Stimulated activated memory B cell treated with anti-CD40 and anti-IgM and Interleukin-4, amounts not matched to agents 10 μg/mL and 1 μg/mL and 100 μg/mL, for 72 hours (primary cell): ENCODE data around the gene TRERF1.

Source experiments
- ATAC-seq: fragments of 150-1000 bp; cut with Tn5 transposase; 2 replicates; pipeline ENCODE4 v1.10.0; 2021
- H3K27ac Mint-ChIP-seq: one replicate; pipeline ENCODE4 v1.8.0; 2022; ENCODE audit warnings: mild to moderate bottlenecking, mixed read lengths
- H3K27me3 Mint-ChIP-seq: one replicate; pipeline ENCODE4 v1.8.0; 2022; ENCODE audit warnings: mixed read lengths
- H3K36me3 Mint-ChIP-seq: one replicate; pipeline ENCODE4 v1.8.0; 2022; ENCODE audit warnings: mixed read lengths
- H3K4me1 Mint-ChIP-seq: one replicate; pipeline ENCODE4 v1.8.0; 2022; ENCODE audit warnings: mixed read lengths
- H3K4me3 Mint-ChIP-seq: one replicate; pipeline ENCODE4 v1.8.0; 2022; ENCODE audit warnings: mild to moderate bottlenecking, moderate library complexity, mixed read lengths
- H3K9me3 Mint-ChIP-seq: one replicate; pipeline ENCODE4 v1.8.0; 2022; ENCODE audit warnings: mixed read lengths

Gene TRERF1

GRCh38 chr6:42400061-42400760 is 51.5 kb downstream of the TRERF1 start:
- no peaks in the 10 kb centered on the region for H3K27me3 Mint-ChIP-seq
- ATAC-seq: no peak
- peaks cover 12% of the 10 kb centered on the region for H3K4me1 Mint-ChIP-seq
- H3K9me3 Mint-ChIP-seq: no peaks in the 10 kb centered on the region
- H3K27ac Mint-ChIP-seq: no peak overlapping the region
- H3K36me3 Mint-ChIP-seq: no peaks in the 10 kb centered on the region
- no peak overlapping the region for H3K4me3 Mint-ChIP-seq

GRCh38 chr6:42396720-42397119 is 55.0 kb downstream of the TRERF1 start:
- Mint-ChIP-seq H3K4me1 (peaks cover 27% of the 10 kb centered on the region), H3K9me3 (no peaks in the 10 kb centered on the region), H3K27me3 (no peaks in the 10 kb centered on the region), H3K36me3 (no peaks in the 10 kb centered on the region), H3K27ac (peak overlapping the region; percentile 5), H3K4me3 (no peak overlapping the region)
- ATAC-seq: no peak

GRCh38 chr6:42394881-42395620 is 56.7 kb downstream of the TRERF1 start:
- peak; percentile 63 for ATAC-seq
- H3K9me3 Mint-ChIP-seq: no peaks in the 10 kb centered on the region
- H3K36me3 Mint-ChIP-seq: no peaks in the 10 kb centered on the region
- H3K4me3 Mint-ChIP-seq: peak overlapping the region; percentile 70
- H3K27ac Mint-ChIP-seq: peak overlapping the region; percentile 80
- H3K27me3 Mint-ChIP-seq: no peaks in the 10 kb centered on the region
- H3K4me1 Mint-ChIP-seq: peaks cover 42% of the 10 kb centered on the region

- Mint-ChIP-seq H3K4me3 (peak overlapping the region; percentile 69), H3K27ac (peak overlapping the region; percentile 80), H3K27me3 (no peaks in the 10 kb centered on the region), H3K4me1 (peaks cover 51% of the 10 kb centered on the region), H3K9me3 (no peaks in the 10 kb centered on the region), H3K36me3 (no peaks in the 10 kb centered on the region)
- no peak for ATAC-seq
These were observed 57.6 kb downstream of the TRERF1 start for GRCh38 chr6:42394151-42394550.

- H3K27me3 Mint-ChIP-seq: no peaks in the 10 kb centered on the region
These were observed 58.4 kb downstream of the TRERF1 start for GRCh38 chr6:42393339-42393738.

GRCh38 chr6:42392833-42393232 is 58.9 kb downstream of the TRERF1 start:
- Mint-ChIP-seq H3K4me1 (peaks cover 60% of the 10 kb centered on the region), H3K9me3 (no peaks in the 10 kb centered on the region), H3K27me3 (no peaks in the 10 kb centered on the region), H3K27ac (peak overlapping the region; percentile 64), H3K36me3 (no peaks in the 10 kb centered on the region), H3K4me3 (no peak overlapping the region)
- no peak for ATAC-seq

More at GRCh38 chr6:42393339-42393738, 58.4 kb downstream of the TRERF1 start:
- no peaks in the 10 kb centered on the region for H3K36me3 Mint-ChIP-seq
- no peaks in the 10 kb centered on the region for H3K9me3 Mint-ChIP-seq
- peak overlapping the region; percentile 64 for H3K27ac Mint-ChIP-seq
- H3K4me1 Mint-ChIP-seq: peaks cover 59% of the 10 kb centered on the region
- no peak for ATAC-seq
- no peak overlapping the region for H3K4me3 Mint-ChIP-seq

- no peaks in the 10 kb centered on the region for H3K9me3 Mint-ChIP-seq
- no peak overlapping the region for H3K4me3 Mint-ChIP-seq
- H3K4me1 Mint-ChIP-seq: peaks cover 69% of the 10 kb centered on the region
- no peaks in the 10 kb centered on the region for H3K36me3 Mint-ChIP-seq
- peak overlapping the region; percentile 91 for H3K27ac Mint-ChIP-seq
- H3K27me3 Mint-ChIP-seq: no peaks in the 10 kb centered on the region
- ATAC-seq: no peak
These were observed 60.3 kb downstream of the TRERF1 start for GRCh38 chr6:42391441-42391840.

GRCh38 chr6:42390228-42390934 is 61.3 kb downstream of the TRERF1 start:
- Mint-ChIP-seq H3K27ac (peak overlapping the region; percentile 91), H3K36me3 (no peaks in the 10 kb centered on the region), H3K4me3 (peak overlapping the region; percentile 66), H3K9me3 (no peaks in the 10 kb centered on the region), H3K4me1 (peaks cover 74% of the 10 kb centered on the region), H3K27me3 (no peaks in the 10 kb centered on the region)
- ATAC-seq: peak; percentile 85

GRCh38 chr6:42389736-42390135 is 62.0 kb downstream of the TRERF1 start:
- Mint-ChIP-seq H3K9me3 (no peaks in the 10 kb centered on the region), H3K27me3 (no peaks in the 10 kb centered on the region), H3K27ac (peak overlapping the region; percentile 91), H3K4me1 (peaks cover 67% of the 10 kb centered on the region), H3K4me3 (peak overlapping the region; percentile 66), H3K36me3 (no peaks in the 10 kb centered on the region)
- ATAC-seq: no peak

GRCh38 chr6:42388046-42388445 is 63.7 kb downstream of the TRERF1 start:
- Mint-ChIP-seq H3K36me3 (no peaks in the 10 kb centered on the region), H3K4me3 (no peak overlapping the region), H3K27me3 (no peaks in the 10 kb centered on the region), H3K4me1 (peaks cover 62% of the 10 kb centered on the region), H3K27ac (peak overlapping the region; percentile 91), H3K9me3 (no peaks in the 10 kb centered on the region)
- no peak for ATAC-seq

GRCh38 chr6:42387336-42387735 is 64.4 kb downstream of the TRERF1 start:
- H3K36me3 Mint-ChIP-seq: no peaks in the 10 kb centered on the region

GRCh38 chr6:42385339-42385738 is 66.4 kb downstream of the TRERF1 start:
- ATAC-seq: no peak
- Mint-ChIP-seq H3K4me3 (no peak overlapping the region), H3K4me1 (peaks cover 59% of the 10 kb centered on the region), H3K36me3 (no peaks in the 10 kb centered on the region), H3K27me3 (no peaks in the 10 kb centered on the region), H3K9me3 (no peaks in the 10 kb centered on the region), H3K27ac (no peak overlapping the region)

More at GRCh38 chr6:42387336-42387735, 64.4 kb downstream of the TRERF1 start:
- Mint-ChIP-seq H3K27me3 (no peaks in the 10 kb centered on the region), H3K27ac (peak overlapping the region; percentile 91), H3K9me3 (no peaks in the 10 kb centered on the region), H3K4me3 (no peak overlapping the region), H3K4me1 (peaks cover 60% of the 10 kb centered on the region)
- ATAC-seq: no peak

- peaks cover 57% of the 10 kb centered on the region for H3K4me1 Mint-ChIP-seq
- H3K4me3 Mint-ChIP-seq: no peak overlapping the region
- H3K27me3 Mint-ChIP-seq: no peaks in the 10 kb centered on the region
- H3K36me3 Mint-ChIP-seq: no peaks in the 10 kb centered on the region
- H3K9me3 Mint-ChIP-seq: no peaks in the 10 kb centered on the region
- peak overlapping the region; percentile 10 for H3K27ac Mint-ChIP-seq
- ATAC-seq: peak; percentile 3
These were observed 68.1 kb downstream of the TRERF1 start for GRCh38 chr6:42383421-42384205.

GRCh38 chr6:42381850-42382249 is 69.9 kb downstream of the TRERF1 start:
- Mint-ChIP-seq H3K9me3 (no peaks in the 10 kb centered on the region), H3K27me3 (no peaks in the 10 kb centered on the region), H3K4me1 (peaks cover 63% of the 10 kb centered on the region), H3K27ac (peak overlapping the region; percentile 75), H3K4me3 (no peak overlapping the region), H3K36me3 (no peaks in the 10 kb centered on the region)
- ATAC-seq: no peak
